Suprapubic skin (tissue), 4 donors: ENCODE data around the gene EPHB1. TPM values are rescaled to one million over a fixed set of nuclear protein-coding genes. Genes with fewer than 3 reads are reported as not detected.
A peak's percentile ranks its signal among the peaks of the same experiment; 100 is the strongest.

Experiments
- DNase-seq, 2 donors: peaks; one replicate each; pipeline ENCODE4 v3.0.0-alpha.2; 2019; ENCODE audit warnings: low spot score in 2 of 2
- H3K27ac ChIP-seq: fragments of 200-600 bp; sonication (generic); one replicate; pipeline ENCODE4 v1.5.1; 2019
- H3K27me3 ChIP-seq: fragments of 200-600 bp; sonication (generic); one replicate; pipeline ENCODE4 v1.5.1; 2019
- H3K36me3 ChIP-seq: fragments of 200-600 bp; sonication (generic); one replicate; pipeline ENCODE4 v1.5.1; 2019
- H3K4me1 ChIP-seq: fragments of 200-600 bp; sonication (generic); one replicate; pipeline ENCODE4 v1.5.1; 2019
- H3K4me3 ChIP-seq: fragments of 200-600 bp; sonication (generic); one replicate; pipeline ENCODE4 v1.5.1; 2019; ENCODE audit warnings: mild to moderate bottlenecking
- H3K9me3 ChIP-seq: fragments of 200-600 bp; sonication (generic); one replicate; pipeline ENCODE4 v1.5.1; 2019
- EP300 ChIP-seq: sonication (generic); formaldehyde crosslinking; IDR thresholded peaks from one replicate; pipeline ENCODE4 v1.6.1; 2017; ENCODE audit warnings: antibody characterized with exemption
- POLR2A ChIP-seq, 2 donors: fragments of 450-650 bp; IDR thresholded peaks; one replicate each; pipeline ENCODE4 v1.6.1; 2017; ENCODE audit warnings: antibody characterized with exemption in 2 of 2, mild to moderate bottlenecking in 2 of 2, moderate library complexity in 2 of 2
- POLR2AphosphoS5 ChIP-seq, 3 donors: sonication (generic); formaldehyde crosslinking; IDR thresholded peaks; one replicate each; pipeline ENCODE4 v1.6.1; 2017; ENCODE audit warnings: antibody characterized with exemption in 3 of 3
- WGBS: methylation state at CpG from one replicate; pipeline ENCODE4 v1.1.5; 2018; 5-methylcytosine and 5-hydroxymethylcytosine counted together
- total RNA-seq, 4 donors: library from RNA; depleted of rRNA; stranded (reverse); fragments of >200 nt; gene quantifications; one replicate each; pipeline ENCODE4 v1.1.0, GENCODE V29; 2016
- TF ChIP-seq, protein P1 (sequence below), 2 donors: fragments of 200-600 bp in 1 of 2; fragments of 450-650 bp in 1 of 2; sonication (generic) in 1 of 2; IDR thresholded peaks; one replicate each; pipeline ENCODE4 v1.5.1; 2016 to 2019; ENCODE audit warnings: antibody characterized with exemption in 2 of 2, mild to moderate bottlenecking in 1 of 2, moderate library complexity in 1 of 2

Gene EPHB1
- total RNA-seq, 4 donors from 2014 or later = 8.5 to 30.7 (median 18.5) TPM

DNA sequence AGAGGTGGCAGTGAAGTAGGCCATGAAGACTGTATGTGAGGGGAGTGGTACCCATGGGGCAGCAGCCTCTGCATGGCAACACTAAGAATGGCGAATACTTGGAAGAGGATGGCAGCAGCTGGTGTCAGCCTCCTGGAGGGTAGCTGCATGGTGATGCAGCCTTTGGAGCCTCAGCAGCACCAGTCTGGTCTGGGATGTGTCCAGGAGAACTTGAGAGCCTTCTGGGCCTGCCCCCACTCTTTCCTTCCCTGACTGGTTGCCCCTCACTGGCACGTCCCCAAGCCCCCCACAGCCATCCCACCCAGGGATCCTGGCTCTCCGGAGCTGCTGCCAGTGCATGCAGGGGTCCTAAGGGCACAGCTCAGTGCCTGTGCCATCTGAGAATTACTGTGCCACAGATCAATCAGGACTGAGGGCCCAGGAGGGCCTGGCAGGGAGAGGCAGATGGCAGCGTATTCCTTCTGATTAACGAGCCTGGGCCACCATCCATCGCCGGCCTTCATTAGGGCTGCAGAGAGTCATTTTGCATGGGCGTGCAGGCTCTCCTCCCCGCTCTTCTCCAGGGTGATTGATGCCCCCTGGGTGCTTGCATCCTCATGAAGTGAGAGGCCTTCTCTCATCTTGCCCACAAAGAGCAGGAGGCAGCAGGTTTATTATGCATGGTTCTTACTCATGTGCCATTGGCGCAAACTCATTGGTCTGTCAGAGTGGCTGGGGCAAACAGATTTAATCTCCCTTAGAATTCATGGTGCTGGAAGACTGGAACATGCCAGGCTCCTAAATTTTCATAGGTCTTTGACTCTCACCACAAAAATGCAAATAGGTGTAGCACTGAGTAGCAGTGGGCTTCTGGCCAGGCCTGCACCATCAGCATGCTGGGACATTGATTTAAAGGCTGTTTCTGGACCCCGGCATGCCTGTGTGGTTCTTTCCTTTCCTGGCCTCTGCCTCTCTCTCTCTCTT lies 116.8 kb downstream of the EPHB1 start:
- DNase-seq = peak in 1 of 2 donors; percentile 60
- H3K4me3 ChIP-seq = no peak overlapping the region
- no peaks in the 10 kb centered on the region for H3K36me3 ChIP-seq
- H3K4me1 ChIP-seq = no peaks in the 10 kb centered on the region
- no peaks in the 10 kb centered on the region for H3K27me3 ChIP-seq
- no peaks in the 10 kb centered on the region for H3K9me3 ChIP-seq
- 71% methylated on average over 9 of the region's 11 CpGs for WGBS
- H3K27ac ChIP-seq = no peak overlapping the region
- TF ChIP-seq, protein P1, sequence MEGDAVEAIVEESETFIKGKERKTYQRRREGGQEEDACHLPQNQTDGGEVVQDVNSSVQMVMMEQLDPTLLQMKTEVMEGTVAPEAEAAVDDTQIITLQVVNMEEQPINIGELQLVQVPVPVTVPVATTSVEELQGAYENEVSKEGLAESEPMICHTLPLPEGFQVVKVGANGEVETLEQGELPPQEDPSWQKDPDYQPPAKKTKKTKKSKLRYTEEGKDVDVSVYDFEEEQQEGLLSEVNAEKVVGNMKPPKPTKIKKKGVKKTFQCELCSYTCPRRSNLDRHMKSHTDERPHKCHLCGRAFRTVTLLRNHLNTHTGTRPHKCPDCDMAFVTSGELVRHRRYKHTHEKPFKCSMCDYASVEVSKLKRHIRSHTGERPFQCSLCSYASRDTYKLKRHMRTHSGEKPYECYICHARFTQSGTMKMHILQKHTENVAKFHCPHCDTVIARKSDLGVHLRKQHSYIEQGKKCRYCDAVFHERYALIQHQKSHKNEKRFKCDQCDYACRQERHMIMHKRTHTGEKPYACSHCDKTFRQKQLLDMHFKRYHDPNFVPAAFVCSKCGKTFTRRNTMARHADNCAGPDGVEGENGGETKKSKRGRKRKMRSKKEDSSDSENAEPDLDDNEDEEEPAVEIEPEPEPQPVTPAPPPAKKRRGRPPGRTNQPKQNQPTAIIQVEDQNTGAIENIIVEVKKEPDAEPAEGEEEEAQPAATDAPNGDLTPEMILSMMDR (IDR thresholded peaks at IDR 0.05) = no peak
- TF ChIP-seq EP300 = no peak

DNA sequence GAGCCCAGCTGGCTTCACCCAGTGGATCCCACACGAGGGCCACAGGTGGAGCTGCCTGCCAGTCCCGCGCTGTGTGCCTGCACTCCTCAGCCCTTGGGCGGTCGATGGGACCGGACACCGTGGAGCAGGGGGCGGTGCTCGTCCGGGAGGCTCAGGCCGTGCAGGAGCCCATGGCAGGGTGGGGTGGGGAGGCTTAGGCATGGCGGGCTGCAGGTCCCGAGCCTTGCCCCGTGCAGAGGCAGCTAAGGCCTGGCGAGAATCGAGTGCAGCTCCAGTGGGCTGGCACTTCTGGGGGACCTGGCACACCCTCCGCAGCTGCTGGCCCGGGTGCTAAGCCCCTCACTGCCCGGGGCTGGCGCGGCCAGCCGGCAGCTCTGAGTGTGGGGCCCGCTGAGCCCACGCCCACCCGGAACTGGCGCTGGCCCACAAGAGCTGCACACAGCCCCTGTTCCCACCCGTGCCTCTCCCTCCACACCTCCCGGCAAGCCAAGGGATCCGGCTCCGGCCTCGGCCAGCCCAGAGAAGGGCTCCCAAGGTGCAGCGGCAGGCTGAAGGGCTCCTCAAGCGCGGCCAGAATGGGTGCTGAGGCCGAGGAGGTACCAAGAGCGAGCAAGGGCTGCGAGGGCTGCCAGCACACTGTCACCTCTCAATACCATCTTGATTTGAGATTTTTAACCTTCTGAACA lies 121.4 kb downstream of the EPHB1 start:
- 99% methylated on average over 9 of the region's 37 CpGs for WGBS
- TF ChIP-seq EP300 = no peak
- TF ChIP-seq, protein P1 (IDR thresholded peaks at IDR 0.05) = no peak
- no peak for TF ChIP-seq POLR2A (IDR thresholded peaks at IDR 0.05)
- no peak for TF ChIP-seq POLR2AphosphoS5 (IDR thresholded peaks at IDR 0.05)
- H3K27ac ChIP-seq = no peak overlapping the region

DNA sequence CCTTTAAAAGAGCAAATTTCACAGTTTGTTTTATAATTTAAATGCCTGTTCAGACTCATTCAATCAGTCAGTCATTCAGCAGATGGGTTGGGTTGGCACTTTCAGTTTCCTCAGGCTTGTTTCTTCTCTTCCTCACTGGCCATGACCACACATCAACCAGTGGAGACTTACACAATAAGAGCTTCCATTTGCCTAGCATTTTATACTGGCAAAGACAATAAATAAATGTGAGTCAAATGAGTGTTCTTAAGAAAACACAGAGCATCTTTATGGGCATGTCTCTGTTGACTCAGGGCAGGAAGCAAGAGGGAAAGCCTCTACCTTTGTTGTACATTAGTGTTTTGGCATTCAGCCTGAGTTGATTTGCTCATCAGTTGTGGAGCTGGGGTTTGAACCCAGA lies 122.6 kb downstream of the EPHB1 start:
- TF ChIP-seq EP300 (no peak), POLR2A (IDR thresholded peaks at IDR 0.05) (no peak), POLR2AphosphoS5 (IDR thresholded peaks at IDR 0.05) (no peak)
- TF ChIP-seq, protein P1 (IDR thresholded peaks at IDR 0.05) = no peak
- no peak for DNase-seq
- H3K27ac ChIP-seq = no peak overlapping the region

More for the DNA sequence above, 121.4 kb downstream of the EPHB1 start:
- no peaks in the 10 kb centered on the region for H3K36me3 ChIP-seq
- no peaks in the 10 kb centered on the region for H3K27me3 ChIP-seq
- H3K4me1 ChIP-seq = no peaks in the 10 kb centered on the region
- DNase-seq = no peak
- H3K9me3 ChIP-seq = no peaks in the 10 kb centered on the region
- H3K4me3 ChIP-seq = no peak overlapping the region

GRCh38 chr3:134918441-134918840 lies 123.4 kb downstream of the EPHB1 start:
- Histone ChIP-seq H3K9me3 (no peaks in the 10 kb centered on the region), H3K4me3 (no peak overlapping the region), H3K36me3 (no peaks in the 10 kb centered on the region), H3K27ac (no peak overlapping the region), H3K27me3 (no peaks in the 10 kb centered on the region), H3K4me1 (no peaks in the 10 kb centered on the region)
- TF ChIP-seq EP300 = no peak
- no peak for TF ChIP-seq POLR2A (IDR thresholded peaks at IDR 0.05)
- TF ChIP-seq, protein P1 (IDR thresholded peaks at IDR 0.05) = no peak
- no peak for TF ChIP-seq POLR2AphosphoS5 (IDR thresholded peaks at IDR 0.05)
- DNase-seq = no peak
- 9% methylated on average over 1 of the region's 1 CpG for WGBS

More for the DNA sequence above, 122.6 kb downstream of the EPHB1 start:
- H3K4me3 ChIP-seq = no peak overlapping the region
- no peaks in the 10 kb centered on the region for H3K9me3 ChIP-seq
- H3K27me3 ChIP-seq = no peaks in the 10 kb centered on the region
- H3K36me3 ChIP-seq = no peaks in the 10 kb centered on the region
- H3K4me1 ChIP-seq = no peaks in the 10 kb centered on the region

- TF ChIP-seq POLR2AphosphoS5 (IDR thresholded peaks at IDR 0.05) = no peak
- TF ChIP-seq POLR2A (IDR thresholded peaks at IDR 0.05) = no peak
- no peak for TF ChIP-seq EP300
- TF ChIP-seq, protein P1 (IDR thresholded peaks at IDR 0.05) = no peak
- H3K27me3 ChIP-seq = no peaks in the 10 kb centered on the region
- H3K4me3 ChIP-seq = no peak overlapping the region
- no peaks in the 10 kb centered on the region for H3K4me1 ChIP-seq
- 84% methylated on average over 3 of the region's 3 CpGs for WGBS
- no peaks in the 10 kb centered on the region for H3K9me3 ChIP-seq
- DNase-seq = no peak
- H3K36me3 ChIP-seq = no peaks in the 10 kb centered on the region
- no peak overlapping the region for H3K27ac ChIP-seq
Measured at GRCh38 chr3:134922101-134922500, 127.0 kb downstream of the EPHB1 start.
